Duodenal mucosa (tissue), 2 donors: ENCODE measurements around the gene USB1.

Experiments
- H3K27ac ChIP-seq: one replicate; pipeline ENCODE4 v1.7.0; 2013; ENCODE audit warnings: low read depth, low read length
- H3K27me3 ChIP-seq, 2 donors: one replicate each; pipeline ENCODE4 v1.7.0; 2013; ENCODE audit warnings: low read length in 2 of 2, control low read depth in 1 of 2; ENCODE audit not compliant: insufficient read depth in 2 of 2, control insufficient read depth in 1 of 2
- H3K36me3 ChIP-seq, 2 donors: one replicate each; pipeline ENCODE4 v1.7.0; 2013; ENCODE audit warnings: low read length in 2 of 2, control low read depth in 1 of 2; ENCODE audit not compliant: insufficient read depth in 2 of 2, control insufficient read depth in 1 of 2
- H3K4me1 ChIP-seq, 2 donors: one replicate each; pipeline ENCODE4 v1.7.0; 2013; ENCODE audit warnings: low read length in 2 of 2, control low read depth in 1 of 2; ENCODE audit not compliant: insufficient read depth in 2 of 2, control insufficient read depth in 1 of 2
- H3K4me3 ChIP-seq, 2 donors: one replicate each; pipeline ENCODE4 v1.7.0; 2013; ENCODE audit warnings: low read length in 2 of 2, low read depth in 1 of 2
- H3K9ac ChIP-seq, 2 donors: one replicate each; pipeline ENCODE4 v1.7.0; 2013; ENCODE audit warnings: low read length in 2 of 2, low read depth in 1 of 2
- H3K9me3 ChIP-seq, 2 donors: one replicate each; pipeline ENCODE4 v1.7.0; 2013; ENCODE audit warnings: low read length in 2 of 2, control low read depth in 1 of 2; ENCODE audit not compliant: control insufficient read depth in 1 of 2

USB1 gene

GRCh38 chr16:58013201-58013956 lies 12.2 kb downstream of the USB1 start:
- Histone ChIP-seq H3K4me3 (no peak overlapping the region), H3K27me3 (no peaks in the 10 kb centered on the region), H3K4me1 (no peaks in the 10 kb centered on the region), H3K27ac (no peak overlapping the region), H3K9me3 (no peaks in the 10 kb centered on the region), H3K9ac (no peak overlapping the region), H3K36me3 (peaks cover 26 to 38% of the 10 kb centered on the region in 2 donors)

DNA sequence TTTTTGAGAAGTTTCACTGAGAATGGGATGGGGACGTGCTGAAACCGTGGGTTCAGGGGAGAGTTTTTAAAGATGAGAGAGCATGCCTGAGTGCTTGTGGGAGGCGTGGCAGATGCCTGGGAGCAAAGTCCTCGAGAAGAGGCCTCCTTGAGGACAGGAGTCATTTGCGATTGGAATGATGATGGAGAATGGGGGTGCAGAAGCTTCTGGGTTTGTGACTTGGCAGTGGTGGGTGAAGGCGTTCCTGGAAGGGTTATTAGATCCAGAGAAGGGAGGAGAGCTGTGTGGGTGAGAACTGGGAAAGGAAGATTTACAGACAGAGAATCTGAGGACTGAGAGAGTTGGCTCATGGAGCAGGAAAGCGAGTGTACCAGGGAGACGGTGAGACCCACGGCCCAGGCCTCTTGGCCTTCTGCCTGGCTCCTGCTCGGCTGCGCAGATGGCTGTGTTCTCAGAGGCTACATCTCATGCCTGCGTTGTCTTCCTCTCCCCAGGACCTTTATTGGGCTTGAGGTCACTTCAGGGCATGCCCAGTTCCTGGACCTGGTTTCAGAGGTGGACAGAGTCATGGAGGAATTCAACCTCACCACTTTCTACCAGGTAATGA lies 15.7 kb downstream of the USB1 start:
- Histone ChIP-seq H3K4me1 (no peaks in the 10 kb centered on the region), H3K27me3 (no peaks in the 10 kb centered on the region), H3K9me3 (no peaks in the 10 kb centered on the region), H3K9ac (no peak overlapping the region), H3K36me3 (peaks cover 20 to 24% of the 10 kb centered on the region in 2 donors), H3K27ac (no peak overlapping the region), H3K4me3 (no peak overlapping the region)

DNA sequence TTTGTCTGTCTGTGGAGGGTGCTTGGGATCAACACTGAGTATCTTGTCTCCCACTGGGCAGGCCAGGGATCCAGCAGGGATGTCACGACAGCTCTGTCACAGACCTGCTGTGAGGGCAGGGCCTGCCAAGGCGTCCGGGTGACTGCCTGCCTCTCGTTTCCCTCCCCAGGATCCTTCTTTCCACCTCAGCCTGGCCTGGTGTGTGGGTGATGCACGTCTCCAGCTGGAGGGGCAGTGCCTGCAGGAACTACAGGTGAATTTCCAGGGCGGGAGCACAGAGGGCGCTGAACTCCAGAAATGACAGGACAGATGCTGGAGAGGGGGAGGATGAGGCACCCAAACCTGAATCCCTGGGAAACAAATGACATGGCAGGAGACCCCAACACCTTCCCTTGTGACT lies 17.6 kb downstream of the USB1 start:
- Histone ChIP-seq H3K9ac (no peak overlapping the region), H3K36me3 (peaks cover 10 to 12% of the 10 kb centered on the region in 2 donors), H3K9me3 (no peaks in the 10 kb centered on the region), H3K27me3 (no peaks in the 10 kb centered on the region), H3K27ac (no peak overlapping the region), H3K4me1 (peaks cover 18% of the 10 kb centered on the region in 2 donors), H3K4me3 (no peak overlapping the region)

DNA sequence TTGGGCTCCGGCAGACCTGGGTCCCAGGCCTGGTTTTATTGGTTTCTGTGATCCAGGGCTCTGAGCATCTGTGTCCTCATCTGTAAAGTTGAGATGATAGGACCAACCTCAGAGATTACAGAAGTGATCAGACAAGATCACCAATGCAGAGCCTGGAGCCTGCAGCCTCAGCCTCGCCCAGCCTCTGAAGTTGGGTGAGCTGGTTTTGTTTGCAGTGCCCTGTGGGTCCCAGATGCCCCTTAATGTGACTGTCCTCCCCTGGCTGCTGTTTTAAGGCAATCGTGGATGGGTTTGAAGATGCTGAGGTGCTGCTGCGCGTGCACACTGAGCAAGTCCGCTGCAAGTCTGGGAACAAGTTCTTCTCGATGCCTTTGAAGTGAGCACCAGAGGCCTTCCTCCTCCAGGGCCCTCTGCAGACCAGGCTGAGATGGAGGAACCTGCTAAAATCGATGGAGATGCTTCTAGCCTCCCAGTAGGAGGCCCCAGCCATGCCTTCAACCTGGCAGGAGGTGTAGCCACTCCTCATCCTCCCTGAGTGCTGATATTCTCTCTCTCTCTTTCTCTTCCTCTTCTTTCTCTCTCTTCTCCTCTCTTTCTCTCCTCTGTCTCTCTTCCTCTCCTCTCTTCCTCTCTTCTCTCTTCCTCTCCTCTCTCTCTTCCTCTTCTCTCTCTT lies 18.8 kb downstream of the USB1 start:
- Histone ChIP-seq H3K36me3 (peaks cover 8 to 12% of the 10 kb centered on the region in 2 donors), H3K27ac (no peak overlapping the region), H3K27me3 (no peaks in the 10 kb centered on the region), H3K4me3 (no peak overlapping the region), H3K9ac (no peak overlapping the region), H3K9me3 (no peaks in the 10 kb centered on the region), H3K4me1 (peaks cover 23 to 30% of the 10 kb centered on the region in 2 donors)

DNA sequence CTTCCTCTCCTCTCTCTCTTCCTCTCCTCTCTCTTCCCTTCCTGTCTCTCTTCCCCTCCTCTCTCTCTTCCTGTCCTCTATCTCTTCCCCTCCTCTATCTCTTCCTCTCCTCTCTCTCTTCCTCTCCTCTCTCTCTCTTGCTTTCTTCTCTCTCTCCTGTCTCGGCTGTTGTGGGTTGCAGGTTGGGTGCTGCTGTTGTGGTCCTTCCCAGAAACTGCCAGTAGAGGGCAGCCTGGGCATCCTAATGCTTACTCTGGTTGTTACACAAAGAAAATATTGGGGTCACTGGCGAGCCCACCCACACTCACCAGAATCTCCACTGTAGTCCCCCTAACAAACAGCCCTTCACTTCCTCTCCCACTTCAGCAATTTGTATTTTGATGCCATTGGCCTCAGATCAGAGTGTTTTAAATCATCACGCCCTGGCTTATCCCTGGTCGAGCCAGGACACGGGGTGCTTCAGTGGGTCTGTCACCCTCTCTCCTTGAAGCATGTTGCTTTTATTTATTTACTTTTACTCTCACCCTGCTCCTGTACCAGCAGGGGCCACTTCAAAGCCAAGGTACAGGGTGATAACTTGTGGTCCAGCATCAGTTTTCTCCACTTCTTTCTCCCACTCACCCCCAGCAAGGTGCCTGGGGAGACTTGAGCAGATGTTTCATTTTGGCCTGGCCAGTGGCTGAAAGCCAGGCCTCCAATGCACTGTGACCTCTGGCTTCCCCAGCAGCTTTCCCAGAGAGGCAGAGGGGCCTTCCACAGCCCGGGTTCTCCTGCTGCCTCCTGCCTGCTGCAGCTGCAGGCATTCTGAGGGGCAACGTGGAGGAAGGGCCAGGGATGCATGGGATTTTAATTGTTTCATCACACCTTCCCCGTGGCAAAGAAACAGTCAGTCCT lies 19.7 kb downstream of the USB1 start:
- no peak overlapping the region for H3K9ac ChIP-seq
- peaks cover 23 to 33% of the 10 kb centered on the region in 2 donors for H3K4me1 ChIP-seq
- H3K9me3 ChIP-seq, result no peaks in the 10 kb centered on the region
- peaks cover 8 to 12% of the 10 kb centered on the region in 2 donors for H3K36me3 ChIP-seq
- H3K27me3 ChIP-seq, result no peaks in the 10 kb centered on the region
- H3K4me3 ChIP-seq, result no peak overlapping the region
- no peak overlapping the region for H3K27ac ChIP-seq

GRCh38 chr16:58021661-58022551 lies 20.7 kb downstream of the USB1 start:
- no peaks in the 10 kb centered on the region for H3K9me3 ChIP-seq
- H3K27ac ChIP-seq, result no peak overlapping the region
- peaks cover 8 to 12% of the 10 kb centered on the region in 2 donors for H3K36me3 ChIP-seq
- H3K27me3 ChIP-seq, result no peaks in the 10 kb centered on the region
- H3K4me1 ChIP-seq, result peaks cover 23 to 33% of the 10 kb centered on the region in 2 donors
- H3K9ac ChIP-seq, result no peak overlapping the region
- H3K4me3 ChIP-seq, result no peak overlapping the region

DNA sequence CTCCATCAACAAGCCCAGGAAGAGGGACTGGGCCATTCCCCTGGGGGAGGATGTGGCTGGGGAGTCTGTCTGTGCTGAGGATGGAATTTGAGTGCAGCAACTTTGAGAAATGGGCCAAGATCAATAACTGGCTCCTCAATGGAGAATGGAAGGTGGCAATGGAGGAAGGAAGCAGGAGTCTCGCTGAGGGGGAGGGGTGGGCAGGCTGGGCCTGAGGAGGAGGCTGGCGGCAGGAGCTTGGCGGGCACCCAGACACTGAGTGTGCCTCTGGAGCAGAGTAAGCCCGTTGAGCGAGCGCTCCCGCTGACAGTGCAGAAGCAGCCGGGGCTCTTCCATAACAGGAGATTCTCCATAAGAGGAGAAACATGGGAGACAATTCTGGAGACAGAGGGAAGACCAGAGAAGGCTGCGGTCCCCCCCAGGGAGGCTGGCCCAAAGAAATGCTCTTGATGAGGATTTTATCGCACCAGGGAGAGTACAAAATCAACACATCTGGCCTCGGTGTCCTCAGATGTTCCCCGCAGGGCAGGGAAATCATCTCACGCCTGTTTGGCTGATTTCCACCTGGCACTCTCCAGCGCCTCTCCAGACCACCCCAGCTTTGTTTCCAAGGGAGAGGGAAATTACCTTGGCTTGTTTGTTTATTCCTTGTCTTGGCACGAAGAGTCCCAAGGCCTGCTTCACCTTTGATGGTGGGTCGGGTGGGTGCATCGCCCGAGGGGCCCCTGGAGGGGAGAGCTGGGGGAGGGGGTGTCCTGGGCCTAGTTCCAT lies 21.6 kb downstream of the USB1 start:
- no peak overlapping the region for H3K27ac ChIP-seq
- no peak overlapping the region for H3K4me3 ChIP-seq
- no peaks in the 10 kb centered on the region for H3K27me3 ChIP-seq
- peaks cover 25 to 38% of the 10 kb centered on the region in 2 donors for H3K4me1 ChIP-seq
- H3K36me3 ChIP-seq, result peaks cover 6 to 8% of the 10 kb centered on the region in 2 donors
- no peaks in the 10 kb centered on the region for H3K9me3 ChIP-seq
- H3K9ac ChIP-seq, result no peak overlapping the region

DNA sequence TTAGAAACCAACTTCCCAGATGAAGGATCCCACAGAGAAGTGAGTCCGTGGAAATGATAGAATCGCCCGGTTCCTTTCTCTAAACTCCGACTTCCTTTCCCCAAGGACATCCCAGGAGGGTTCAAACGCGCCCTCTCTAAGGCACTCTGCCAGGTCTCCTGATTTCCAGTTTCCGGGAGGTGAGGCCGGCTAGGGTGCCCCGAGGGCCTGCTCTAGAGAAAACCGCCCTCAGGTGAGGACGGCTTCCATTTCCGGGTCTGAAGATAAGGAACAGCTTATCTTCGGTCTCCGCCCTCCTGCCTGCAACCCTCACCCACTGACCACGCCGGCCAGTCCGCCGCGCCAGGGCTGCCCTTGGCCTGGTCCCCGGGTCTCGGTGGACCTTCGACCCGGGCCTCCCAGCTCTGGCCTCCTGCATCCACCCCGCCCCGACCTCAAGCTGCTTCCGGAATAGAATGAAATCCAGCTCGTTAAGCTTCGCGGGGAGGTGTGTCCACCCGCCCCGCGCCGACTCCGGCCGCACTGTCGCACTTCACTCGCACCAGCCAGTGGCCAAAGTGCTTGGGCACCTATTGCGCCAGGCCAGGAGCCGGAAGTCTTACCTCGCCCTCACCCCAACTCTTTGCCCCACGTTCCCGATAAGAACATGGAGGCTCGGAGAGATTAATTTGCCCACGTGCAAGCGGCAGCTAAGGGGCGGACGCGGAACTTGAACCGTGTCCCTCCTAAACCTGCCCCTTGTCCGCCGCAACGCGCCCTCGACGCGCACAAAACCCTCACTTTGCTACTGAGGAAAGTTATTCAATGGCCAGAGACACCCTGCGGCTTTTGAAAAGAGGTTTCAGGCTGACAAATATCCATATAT lies 23.5 kb downstream of the USB1 start:
- peak overlapping the region; percentile 83 for H3K27ac ChIP-seq
- peaks cover 0 to under 1% of the 10 kb centered on the region in 2 donors for H3K36me3 ChIP-seq
- no peaks in the 10 kb centered on the region for H3K27me3 ChIP-seq
- H3K4me1 ChIP-seq, result peaks cover 44 to 57% of the 10 kb centered on the region in 2 donors
- peak overlapping the region; percentile 82 to 83 for H3K4me3 ChIP-seq
- H3K9ac ChIP-seq, result peak overlapping the region; percentile 59 to 82
- no peaks in the 10 kb centered on the region for H3K9me3 ChIP-seq
